GM18507 (cell line): Measurements from ENCODE around the gene ZNF236.

Experiments used
- DNase-seq: peaks from one replicate; pipeline ENCODE4 v3.0.0; 2011; ENCODE audit warnings: low read depth; ENCODE audit not compliant: insufficient read length; ENCODE audit errors: extremely low spot score
- FAIRE-seq: peaks from 2 replicates; lab custom pipeline; 2011; peaks lifted over from hg19 to GRCh38; lab: Jason Lieb, UNC

ZNF236 gene

GRCh38 chr18:76994086-76994654, 171.8 kb downstream of the ZNF236 start:
- FAIRE-seq (no peak), DNase-seq (no peak)

DNA sequence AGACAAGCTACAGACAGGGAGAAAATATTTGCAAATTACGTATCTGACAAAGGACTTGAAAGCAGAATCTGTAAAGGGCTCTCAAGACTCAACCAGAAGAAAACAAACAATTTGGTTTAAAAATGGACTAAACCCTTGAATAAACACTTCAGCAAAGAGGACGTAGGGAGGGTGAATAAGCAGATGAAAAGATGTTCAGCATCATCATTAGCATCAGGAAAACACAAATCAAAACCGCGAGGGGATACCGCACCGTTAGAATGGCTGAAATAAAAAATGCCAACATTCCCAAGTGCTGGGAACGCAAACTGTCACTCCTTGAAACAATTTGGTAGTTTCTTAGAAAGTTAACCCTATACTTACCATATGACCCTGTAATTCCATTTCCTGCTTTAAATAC, 173.5 kb downstream of the ZNF236 start:
- DNase-seq = no peak
- no peak for FAIRE-seq

- no peak for FAIRE-seq
- no peak for DNase-seq
Measured at GRCh38 chr18:76996429-76996828, 174.1 kb downstream of the ZNF236 start.

- no peak for FAIRE-seq
Measured at GRCh38 chr18:76997951-76998808, 175.8 kb downstream of the ZNF236 start.

GRCh38 chr18:76999077-76999476, 176.7 kb downstream of the ZNF236 start:
- FAIRE-seq (no peak), DNase-seq (no peak)

More at GRCh38 chr18:76997951-76998808, 175.8 kb downstream of the ZNF236 start:
- no peak for DNase-seq

- peak; percentile 84 for FAIRE-seq
- peak; percentile 46 for DNase-seq
Measured at GRCh38 chr18:77000527-77000926, 178.2 kb downstream of the ZNF236 start.

- FAIRE-seq = no peak
Measured at GRCh38 chr18:77001041-77001440, 178.7 kb downstream of the ZNF236 start.

DNA sequence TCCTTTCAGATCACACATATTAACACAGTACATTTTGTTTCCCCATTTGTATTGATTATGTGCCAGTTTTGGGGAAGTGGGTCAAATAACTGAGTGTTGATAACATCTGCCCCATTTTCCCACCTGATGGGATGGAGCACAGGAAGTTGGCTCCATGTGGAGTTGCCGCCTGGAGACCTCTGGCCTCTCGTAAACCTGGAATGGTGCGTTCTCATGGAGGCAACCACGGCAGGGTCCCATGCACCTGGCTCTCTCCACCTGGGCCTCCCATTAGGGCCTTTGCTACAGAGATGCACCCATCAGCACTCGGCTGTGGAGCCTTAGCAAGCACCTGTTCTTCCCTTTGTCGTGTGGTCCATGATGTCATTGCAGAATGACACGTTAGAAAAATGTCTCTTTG, 179.6 kb downstream of the ZNF236 start:
- DNase-seq = no peak
- no peak for FAIRE-seq

More at GRCh38 chr18:77001041-77001440, 178.7 kb downstream of the ZNF236 start:
- no peak for DNase-seq

- FAIRE-seq (no peak), DNase-seq (no peak)
Measured at GRCh38 chr18:77002496-77002895, 180.1 kb downstream of the ZNF236 start.

DNA sequence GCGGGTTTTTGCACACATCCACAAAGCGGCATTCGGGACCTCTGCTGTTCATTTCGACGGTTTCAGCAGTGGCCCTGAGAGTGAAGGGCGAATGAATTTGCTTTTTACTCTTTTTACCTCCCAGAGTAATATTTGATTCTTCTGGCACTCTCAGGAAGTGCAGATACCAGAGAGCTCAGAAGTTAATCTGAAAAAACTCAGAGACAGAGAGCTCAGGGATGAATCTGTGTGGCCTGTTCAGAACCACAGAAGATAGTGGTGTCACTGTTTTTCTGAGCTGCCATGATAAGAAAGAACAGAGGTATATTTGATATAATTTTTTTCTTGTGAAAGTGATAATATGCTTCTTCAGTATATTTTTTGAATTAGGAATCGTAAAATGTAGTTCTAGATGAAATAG, 181.0 kb downstream of the ZNF236 start:
- DNase-seq (no peak), FAIRE-seq (no peak)

GRCh38 chr18:77004555-77005380, 182.4 kb downstream of the ZNF236 start:
- FAIRE-seq (no peak), DNase-seq (no peak)

DNA sequence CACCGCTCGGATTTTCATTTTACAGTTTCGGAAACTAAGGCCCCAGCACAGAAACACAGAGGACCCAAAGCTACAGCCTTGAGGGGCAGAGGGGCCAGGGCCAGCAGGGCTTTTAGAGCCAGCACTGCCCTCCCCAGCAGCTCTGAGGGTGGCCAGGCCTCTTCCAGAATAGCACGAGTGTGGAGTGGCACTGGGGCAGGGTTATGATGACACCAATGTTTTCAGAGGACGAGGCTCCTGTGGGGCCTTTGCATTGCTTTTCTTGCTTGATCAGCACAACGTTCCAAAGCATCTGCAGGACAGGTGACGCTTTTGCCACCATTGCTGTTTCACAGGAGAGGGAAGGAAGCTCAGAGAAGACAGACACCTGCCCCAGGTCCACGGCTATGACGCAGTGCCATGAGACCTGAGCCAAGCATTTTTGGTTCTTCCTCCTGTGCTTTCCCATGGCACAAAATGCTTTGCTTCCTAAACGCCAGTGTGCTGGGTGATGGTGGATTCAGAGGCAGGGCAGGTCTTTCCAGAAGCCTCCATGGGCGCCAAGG, 183.4 kb downstream of the ZNF236 start:
- FAIRE-seq = no peak
- DNase-seq = no peak

- DNase-seq = no peak
- no peak for FAIRE-seq
Measured at GRCh38 chr18:77006305-77007175, 184.2 kb downstream of the ZNF236 start.

DNA sequence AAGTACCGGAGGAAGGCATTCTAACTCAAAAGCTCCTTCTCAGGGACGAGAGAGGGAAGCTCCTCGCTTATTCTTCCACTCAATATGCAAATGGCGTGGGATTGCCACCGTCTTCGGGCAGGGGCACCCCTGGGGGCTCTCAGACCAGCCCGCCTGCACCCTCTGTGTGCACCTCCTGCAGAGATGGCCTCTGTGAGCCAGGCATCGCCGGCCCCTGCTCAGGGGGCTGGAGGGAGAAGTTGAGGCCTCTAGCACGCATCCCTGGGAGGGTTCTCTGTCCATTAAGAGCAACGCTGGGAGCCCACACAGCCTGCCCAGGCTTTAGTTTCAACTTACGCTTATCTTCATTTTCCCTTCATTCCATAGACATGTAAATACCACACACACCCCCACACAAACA, 184.9 kb downstream of the ZNF236 start:
- FAIRE-seq = no peak
- DNase-seq = no peak

DNA sequence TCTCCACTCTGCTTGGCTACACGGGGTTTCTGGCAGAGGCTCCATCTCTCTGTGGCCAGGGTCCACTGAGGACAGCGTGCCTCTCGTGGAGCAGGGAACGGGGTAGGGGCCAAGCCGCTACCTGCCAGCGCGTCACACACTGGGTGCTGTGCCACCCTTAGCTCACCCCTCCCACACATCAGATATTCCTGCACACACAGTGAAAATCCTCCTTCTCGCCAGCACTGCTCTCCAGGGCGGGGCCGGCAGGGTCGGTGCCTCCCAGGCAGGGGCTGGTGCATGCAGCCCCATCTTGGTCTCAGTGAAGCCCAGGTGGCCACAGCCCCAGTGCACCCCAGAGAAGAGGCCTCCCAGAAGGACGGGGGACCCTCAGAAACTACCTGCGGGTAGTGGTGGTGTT, 185.6 kb downstream of the ZNF236 start:
- no peak for FAIRE-seq
- no peak for DNase-seq

GRCh38 chr18:77008576-77009315, 186.4 kb downstream of the ZNF236 start:
- DNase-seq (no peak), FAIRE-seq (no peak)

GRCh38 chr18:77009675-77010074, 187.3 kb downstream of the ZNF236 start:
- FAIRE-seq = no peak
- no peak for DNase-seq

- FAIRE-seq (no peak), DNase-seq (no peak)
Measured at GRCh38 chr18:77012120-77012519, 189.8 kb downstream of the ZNF236 start.
